Lower leg skin (tissue), 4 donors: ENCODE measurements around the gene ROR1. TPM values are rescaled to one million over a fixed set of nuclear protein-coding genes. Genes with fewer than 3 reads are reported as not detected.

Source experiments
- DNase-seq, 2 donors: peaks; one replicate each; pipeline ENCODE4 v3.0.0-alpha.2; 2019; ENCODE audit warnings: low spot score in 2 of 2
- H3K4me3 ChIP-seq: fragments of 200-600 bp; sonication (generic); 2 replicates; pipeline ENCODE4 v1.5.1; 2017; ENCODE audit warnings: mild to moderate bottlenecking, low read depth; ENCODE audit not compliant: poor library complexity, severe bottlenecking
- POLR2A ChIP-seq, 2 donors: fragments of 450-650 bp; IDR thresholded peaks; one replicate each; pipeline ENCODE4 v1.6.1; 2016 to 2017; ENCODE audit warnings: antibody characterized with exemption in 2 of 2, mild to moderate bottlenecking in 1 of 2, moderate library complexity in 1 of 2
- WGBS, 2 donors: methylation state at CpG; one replicate each; pipeline ENCODE4 v1.1.5; 2018; 5-methylcytosine and 5-hydroxymethylcytosine counted together
- intact Hi-C: fragments of 100-400 bp; cut with DNase I; formaldehyde crosslinking; loops from one replicate; pipeline ENCODE4 v1.15.0; 2023; ENCODE audit warnings: low total_unique reads
- total RNA-seq, 4 donors: library from RNA; depleted of rRNA; stranded (reverse); fragments of >200 nt; gene quantifications; one replicate each; pipeline ENCODE4 v1.1.0, GENCODE V29; 2016
- TF ChIP-seq, protein P1 (sequence below), 3 donors: fragments of 450-650 bp; IDR thresholded peaks; one replicate each; pipeline ENCODE4 v1.5.1; 2016; ENCODE audit warnings: antibody characterized with exemption in 3 of 3, mild to moderate bottlenecking in 3 of 3, moderate library complexity in 2 of 3

Gene ROR1
- total RNA-seq, 4 donors from 2014 or later: 12.9 to 28.6 (median 22.5) TPM

DNA sequence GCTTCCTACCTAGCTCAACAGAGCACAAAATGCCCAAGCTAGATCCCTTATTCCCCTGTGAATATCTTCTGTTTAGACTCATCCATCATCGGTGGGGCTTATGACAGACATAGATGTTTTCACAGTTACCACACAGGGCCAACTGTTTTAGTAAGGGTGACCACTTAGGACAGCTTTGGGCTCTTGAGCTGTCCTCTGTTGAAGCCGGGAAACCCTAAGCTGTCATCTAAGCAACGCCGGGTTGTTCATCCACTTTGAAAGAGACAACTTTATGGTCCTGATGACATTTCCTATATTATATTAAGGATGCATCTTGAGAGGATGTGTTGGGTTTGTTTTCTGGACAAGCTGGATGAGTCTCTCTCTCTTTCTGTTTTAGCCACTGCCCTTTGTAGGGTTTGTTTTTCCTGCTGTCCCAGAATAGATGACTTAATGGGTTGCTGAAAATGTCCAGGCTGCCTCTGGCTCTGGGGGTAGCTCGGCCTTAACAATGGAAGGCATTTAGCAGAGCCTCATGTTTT, 319.1 kb downstream of the ROR1 start:
- no peak overlapping the region for H3K4me3 ChIP-seq
- 69 to 87% methylated on average over 5 of the region's 5 CpGs for WGBS, 2 donors
- DNase-seq: no peak
- intact Hi-C loops: no loop called here
- no peak for TF ChIP-seq POLR2A (IDR thresholded peaks at IDR 0.05)

DNA sequence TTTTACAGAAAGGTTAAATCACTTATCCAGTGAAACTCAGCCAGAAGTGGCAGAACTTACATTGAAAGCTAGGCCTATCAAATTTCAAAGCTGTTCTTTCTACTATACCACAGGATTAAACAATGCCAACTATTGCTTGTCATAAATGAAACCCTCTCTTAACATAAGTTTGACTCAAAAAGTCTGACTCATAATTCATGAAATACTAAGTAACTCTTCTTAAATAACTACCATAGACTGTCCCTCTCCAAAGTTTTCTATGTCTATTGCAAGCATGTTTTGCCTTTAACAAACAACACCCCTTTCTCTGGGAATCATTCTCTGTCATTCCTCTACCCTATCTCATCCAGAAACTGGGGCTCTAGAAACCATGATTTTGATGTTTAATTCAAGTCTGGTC, 320.1 kb downstream of the ROR1 start:
- no peak for DNase-seq
- no peak for TF ChIP-seq POLR2A (IDR thresholded peaks at IDR 0.05)
- TF ChIP-seq, protein P1, sequence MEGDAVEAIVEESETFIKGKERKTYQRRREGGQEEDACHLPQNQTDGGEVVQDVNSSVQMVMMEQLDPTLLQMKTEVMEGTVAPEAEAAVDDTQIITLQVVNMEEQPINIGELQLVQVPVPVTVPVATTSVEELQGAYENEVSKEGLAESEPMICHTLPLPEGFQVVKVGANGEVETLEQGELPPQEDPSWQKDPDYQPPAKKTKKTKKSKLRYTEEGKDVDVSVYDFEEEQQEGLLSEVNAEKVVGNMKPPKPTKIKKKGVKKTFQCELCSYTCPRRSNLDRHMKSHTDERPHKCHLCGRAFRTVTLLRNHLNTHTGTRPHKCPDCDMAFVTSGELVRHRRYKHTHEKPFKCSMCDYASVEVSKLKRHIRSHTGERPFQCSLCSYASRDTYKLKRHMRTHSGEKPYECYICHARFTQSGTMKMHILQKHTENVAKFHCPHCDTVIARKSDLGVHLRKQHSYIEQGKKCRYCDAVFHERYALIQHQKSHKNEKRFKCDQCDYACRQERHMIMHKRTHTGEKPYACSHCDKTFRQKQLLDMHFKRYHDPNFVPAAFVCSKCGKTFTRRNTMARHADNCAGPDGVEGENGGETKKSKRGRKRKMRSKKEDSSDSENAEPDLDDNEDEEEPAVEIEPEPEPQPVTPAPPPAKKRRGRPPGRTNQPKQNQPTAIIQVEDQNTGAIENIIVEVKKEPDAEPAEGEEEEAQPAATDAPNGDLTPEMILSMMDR (IDR thresholded peaks at IDR 0.05): no peak
- H3K4me3 ChIP-seq: no peak overlapping the region
- intact Hi-C loops: no loop called here

DNA sequence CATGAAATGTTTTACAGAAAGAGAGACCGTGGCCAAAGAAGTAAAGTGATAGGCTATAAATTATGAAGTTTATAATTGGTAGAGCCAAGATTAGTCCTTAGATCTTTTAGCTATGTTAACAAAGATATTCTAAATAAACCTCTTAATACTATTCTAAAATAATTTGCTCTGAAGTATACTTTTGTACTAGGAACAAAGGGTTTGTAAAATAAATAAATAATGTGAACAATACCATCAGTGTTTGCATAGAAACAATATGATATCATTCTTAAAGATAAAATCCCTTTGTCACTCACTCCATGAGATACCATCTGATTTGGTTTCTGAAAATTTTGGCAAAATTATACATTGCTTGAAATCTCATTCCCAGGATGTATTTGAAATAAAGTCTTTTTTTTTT, 322.0 kb downstream of the ROR1 start:
- DNase-seq: no peak
- intact Hi-C loops: no loop called here
- 38 to 51% methylated on average over 1 of the region's 1 CpG for WGBS, 2 donors
- H3K4me3 ChIP-seq: no peak overlapping the region
- TF ChIP-seq POLR2A (IDR thresholded peaks at IDR 0.05): no peak
- TF ChIP-seq, protein P1 (IDR thresholded peaks at IDR 0.05): no peak

DNA sequence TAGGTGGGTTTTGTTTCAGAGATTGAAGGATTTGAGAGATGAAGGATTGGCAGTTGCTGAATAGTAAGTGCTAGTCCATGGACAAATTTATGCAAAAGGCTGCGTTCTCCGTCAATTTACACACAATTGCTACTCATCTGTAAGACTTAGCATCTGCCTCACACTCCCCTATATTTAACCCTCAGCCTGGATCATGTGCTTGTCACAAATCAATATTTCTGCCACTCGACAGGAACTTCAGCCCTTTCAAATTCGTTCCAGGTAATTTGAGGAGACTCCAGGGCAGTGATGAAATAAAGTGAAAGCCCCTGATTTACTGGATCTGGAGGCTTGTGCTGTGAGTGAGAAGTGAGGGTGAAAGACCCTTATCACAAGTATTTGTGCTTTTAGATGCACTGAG, 324.0 kb downstream of the ROR1 start:
- no peak for TF ChIP-seq POLR2A (IDR thresholded peaks at IDR 0.05)
- TF ChIP-seq, protein P1 (IDR thresholded peaks at IDR 0.05): no peak
- H3K4me3 ChIP-seq: no peak overlapping the region
- intact Hi-C loops: no loop called here
- 82 to 94% methylated on average over 4 of the region's 4 CpGs for whole genome bisulfite sequencing, 2 donors
- no peak for DNase-seq

DNA sequence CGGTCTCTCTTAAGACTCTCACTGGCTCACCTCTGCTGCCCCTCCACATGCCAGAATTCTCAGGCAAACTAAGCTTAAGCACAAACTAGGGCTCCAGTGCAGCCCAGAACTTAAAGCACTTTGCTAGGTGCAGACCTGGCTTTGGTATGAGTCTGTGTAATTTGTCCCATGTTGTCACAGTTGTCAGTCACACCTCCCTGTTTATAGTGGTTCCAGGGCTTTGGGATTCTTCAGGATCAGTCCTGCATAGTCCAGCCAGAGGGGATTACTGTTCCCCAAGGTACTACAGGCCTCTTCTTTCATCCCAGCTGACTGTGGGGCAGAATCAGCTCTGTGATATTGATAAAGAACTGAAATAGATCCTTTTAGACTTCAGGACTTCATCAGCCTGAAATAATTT, 324.6 kb downstream of the ROR1 start:
- no peak for DNase-seq
- TF ChIP-seq POLR2A (IDR thresholded peaks at IDR 0.05): no peak
- TF ChIP-seq, protein P1 (IDR thresholded peaks at IDR 0.05): no peak
- no peak overlapping the region for H3K4me3 ChIP-seq
- intact Hi-C loops: no loop called here
- 90 to 100% methylated on average over 1 of the region's 1 CpG for WGBS, 2 donors

DNA sequence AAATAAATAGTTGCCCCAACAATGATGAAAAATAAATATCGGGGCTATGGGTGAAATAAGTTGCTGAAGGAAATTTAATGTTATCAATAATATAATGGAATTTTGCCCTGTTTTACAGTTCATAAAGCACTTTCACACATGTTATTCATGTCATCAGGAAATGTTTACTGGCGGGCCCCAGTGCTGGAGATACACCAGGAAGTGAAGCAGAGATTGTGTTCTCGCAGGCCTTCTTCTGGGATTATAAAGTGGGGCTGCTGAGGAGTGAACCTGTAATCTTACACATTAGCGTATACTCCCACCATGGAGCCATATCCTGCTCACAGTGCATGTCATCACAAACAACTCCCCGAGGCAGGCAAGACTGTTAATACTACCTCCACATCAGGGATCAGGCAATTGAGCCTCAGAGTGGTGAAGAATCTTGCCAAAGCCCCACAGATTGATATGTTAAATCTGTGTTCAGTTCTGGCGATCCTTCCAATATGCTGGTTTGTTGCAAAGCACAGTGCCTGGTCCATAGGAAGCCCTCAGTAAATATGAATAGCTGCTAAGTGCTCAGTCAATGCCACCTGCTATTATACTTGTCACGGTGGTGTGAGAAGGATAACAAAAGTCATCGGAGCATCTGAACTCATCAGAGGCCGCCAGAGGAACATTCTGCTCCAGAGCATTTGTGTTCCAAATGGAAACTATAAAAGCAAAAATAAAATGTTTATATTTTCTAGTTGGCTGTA, 325.2 kb downstream of the ROR1 start:
- no peak overlapping the region for H3K4me3 ChIP-seq
- WGBS, 2 donors: 80 to 81% methylated on average over 9 of the region's 9 CpGs
- intact Hi-C loops: no loop called here
- DNase-seq: no peak
- TF ChIP-seq POLR2A (IDR thresholded peaks at IDR 0.05): no peak
- TF ChIP-seq, protein P1 (IDR thresholded peaks at IDR 0.05): no peak
